Transverse colon (tissue), 3 donors: Measurements from ENCODE around the gene SHISAL1.

Experiments
- CTCF ChIP-seq, 5 experiments: fragments of 200-600 bp in 3 of 5; fragments of 450-650 bp in 2 of 5; sonication (generic) in 3 of 5; IDR thresholded peaks; 1 replicate in 2 of 5; 2 replicates in 3 of 5; pipeline ENCODE4 v1.5.1; 2016 to 2017; ENCODE audit warnings: antibody characterized with exemption in 5 of 5, inconsistent platforms in 3 of 5, mild to moderate bottlenecking in 2 of 5, moderate library complexity in 1 of 5
- EP300 ChIP-seq: sonication (generic); formaldehyde crosslinking; IDR thresholded peaks from one replicate; pipeline ENCODE4 v1.6.1; 2017; ENCODE audit warnings: antibody characterized with exemption, low read depth

GRCh38 chr22:44196731-44197131, 116.0 kb downstream of the SHISAL1 start:
- TF ChIP-seq CTCF (IDR thresholded peaks at IDR 0.05) = no peak
- no peak for TF ChIP-seq EP300
